DMS79 (cell line): ENCODE data around the gene GABRB3.

ENCODE experiments used
- DNase-seq: peaks from one replicate; lab custom pipeline; 2025; lab: John Stamatoyannopoulos, UW

Gene GABRB3

GRCh38 chr15:26676115-26676514 lies 96.8 kb downstream of the GABRB3 start:
- DNase-seq: no peak

DNA sequence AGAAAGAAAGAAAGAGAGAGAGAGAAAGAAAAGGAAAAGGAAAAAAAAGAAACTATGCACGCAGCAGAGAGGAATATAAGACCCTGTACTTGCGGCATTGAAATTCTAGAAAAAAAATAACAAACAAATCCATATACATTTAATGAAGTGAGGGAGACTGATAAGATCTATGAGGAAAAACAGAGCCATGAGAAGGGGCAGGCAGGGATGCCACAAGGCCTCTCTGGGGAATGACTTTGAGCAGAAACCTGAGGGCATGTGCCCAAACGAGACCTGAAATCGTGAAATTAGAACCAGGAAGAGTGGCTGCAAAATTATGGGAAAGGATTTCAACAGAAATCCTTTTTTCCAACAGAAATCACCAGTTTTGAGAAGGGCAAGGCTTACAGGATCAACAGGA lies 98.4 kb downstream of the GABRB3 start:
- no peak for DNase-seq

DNA sequence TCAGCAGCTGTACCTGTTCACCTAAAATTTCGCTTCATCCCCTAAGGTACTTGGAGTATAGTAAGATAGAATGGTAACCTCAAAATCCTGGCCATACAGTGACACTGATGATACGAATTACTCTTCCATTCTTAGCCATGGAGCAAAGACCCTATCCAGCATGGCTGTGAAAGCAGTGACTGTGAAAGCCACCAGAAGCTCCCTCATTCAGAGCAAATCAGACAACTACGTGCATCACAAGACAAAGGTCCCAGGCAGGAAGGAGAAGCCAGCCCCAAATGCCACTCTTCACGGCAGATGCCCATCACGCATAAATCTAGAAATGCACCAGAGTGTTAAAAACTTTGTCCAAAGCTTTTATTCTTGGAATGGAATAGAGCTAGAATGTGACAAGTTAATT lies 99.4 kb downstream of the GABRB3 start:
- DNase-seq: no peak

DNA sequence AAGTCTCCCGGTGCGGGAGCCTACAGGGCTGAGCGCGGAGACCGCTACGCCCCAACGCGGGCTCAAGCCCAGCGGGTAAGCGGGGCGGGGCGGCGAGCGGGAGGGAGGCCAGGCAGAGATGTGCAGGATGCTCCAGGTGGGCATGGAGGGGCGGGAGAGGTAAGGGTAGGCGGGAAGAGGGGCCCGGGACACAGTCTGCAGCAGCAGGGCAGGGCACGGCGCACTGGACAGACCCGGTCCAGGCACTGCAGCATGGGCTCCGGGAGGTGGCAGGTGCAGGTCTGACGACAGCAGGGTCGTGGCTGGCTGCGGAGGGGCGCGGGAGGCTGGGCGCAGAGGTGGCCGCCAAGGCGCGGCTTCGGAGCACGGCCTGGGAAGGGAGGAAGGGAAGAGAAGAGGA lies 102.8 kb downstream of the GABRB3 start:
- no peak for DNase-seq

DNA sequence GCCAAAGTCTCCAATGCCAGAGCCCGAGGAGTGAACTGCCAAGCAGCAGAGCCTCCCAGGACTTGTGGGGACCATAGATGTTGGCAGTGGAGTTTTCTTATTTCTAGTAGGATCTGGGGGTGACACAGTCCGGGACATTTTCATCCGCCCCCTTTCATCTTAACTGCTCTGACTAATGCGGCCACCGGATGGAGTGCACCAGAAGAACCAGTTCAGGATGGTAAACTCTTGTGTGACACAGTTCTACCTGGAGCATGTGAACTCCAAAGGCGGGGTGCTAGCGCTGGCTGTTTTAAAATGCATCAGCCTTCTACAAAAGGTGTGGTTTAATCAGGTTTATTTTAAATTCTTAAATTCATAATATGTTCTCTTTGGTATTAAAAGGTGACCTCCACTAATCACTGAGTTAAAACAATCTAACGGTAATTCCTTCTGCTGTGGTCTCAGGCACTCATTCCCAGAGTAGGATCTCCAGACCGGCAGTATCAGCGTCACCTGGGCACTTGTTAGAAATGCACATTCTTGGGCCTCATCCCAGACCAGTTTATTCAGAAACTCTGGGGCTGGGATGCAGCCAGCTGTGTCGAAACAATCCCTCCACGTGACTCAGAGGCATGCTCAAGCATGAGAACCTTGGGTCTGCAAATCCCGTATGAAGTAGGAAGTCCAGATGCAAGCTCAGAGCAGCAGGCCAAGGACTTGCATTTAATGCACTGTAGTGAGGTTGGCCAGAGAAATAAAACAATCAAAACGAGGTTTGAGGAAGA lies 105.5 kb downstream of the GABRB3 start:
- DNase-seq: peak; percentile 58

GRCh38 chr15:26665957-26666791 lies 106.7 kb downstream of the GABRB3 start:
- peak; percentile 78 for DNase-seq

DNA sequence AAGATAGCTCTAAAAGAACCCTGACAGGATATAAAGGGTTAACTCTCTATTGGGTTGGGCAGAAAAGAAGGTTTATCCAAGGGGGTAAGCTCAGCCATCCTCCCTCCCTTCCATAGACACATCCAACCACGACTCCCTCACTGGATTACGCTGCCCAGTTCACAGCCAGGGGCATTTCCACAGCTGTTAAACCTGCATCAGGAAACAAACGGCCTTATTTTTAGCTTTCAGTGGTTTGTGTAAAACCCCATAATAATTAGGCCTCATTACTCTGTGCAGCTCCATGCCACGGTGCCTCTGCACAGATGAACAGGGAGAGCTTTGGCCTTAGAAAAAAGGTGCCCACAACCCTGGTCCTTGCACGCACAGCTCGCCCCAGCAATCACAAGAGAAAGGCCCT lies 110.6 kb downstream of the GABRB3 start:
- no peak for DNase-seq

DNA sequence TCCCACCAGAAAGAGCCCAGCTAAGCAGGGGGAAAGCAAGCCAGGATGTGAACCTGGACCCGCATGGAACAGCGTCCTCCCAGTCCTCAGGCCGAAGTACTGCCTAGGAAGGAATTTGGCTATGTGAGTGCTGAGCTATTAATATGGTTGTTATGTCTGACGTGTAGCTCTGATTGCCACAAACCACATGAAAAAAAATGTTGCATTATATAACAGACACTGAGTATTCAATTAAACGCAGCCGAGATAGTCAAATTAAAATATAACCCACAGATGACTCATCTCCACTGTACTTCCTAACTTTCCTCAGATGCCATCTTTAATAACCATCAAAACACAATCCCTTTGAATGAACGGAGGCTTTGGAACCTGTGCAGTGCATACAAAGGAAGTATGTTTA lies 111.1 kb downstream of the GABRB3 start:
- no peak for DNase-seq

DNA sequence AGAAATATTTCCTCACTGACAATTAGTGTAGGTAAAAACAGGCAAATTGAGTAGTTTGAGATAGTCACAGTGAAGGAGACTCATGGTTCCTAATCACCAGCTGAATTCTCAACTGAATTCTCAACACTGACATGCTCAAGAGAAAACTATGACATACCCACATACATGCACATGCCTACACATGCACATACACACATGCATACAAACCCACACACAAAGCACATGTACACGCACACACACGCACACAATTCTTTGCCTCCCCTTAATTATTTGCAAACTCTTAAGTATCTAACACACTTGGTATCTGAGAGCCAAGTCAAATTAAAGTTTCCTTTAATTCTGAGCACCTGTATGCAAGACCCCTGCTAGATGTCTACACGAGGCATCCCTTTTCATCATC lies 111.8 kb downstream of the GABRB3 start:
- no peak for DNase-seq

GRCh38 chr15:26660241-26660640 lies 112.6 kb downstream of the GABRB3 start:
- DNase-seq: no peak

DNA sequence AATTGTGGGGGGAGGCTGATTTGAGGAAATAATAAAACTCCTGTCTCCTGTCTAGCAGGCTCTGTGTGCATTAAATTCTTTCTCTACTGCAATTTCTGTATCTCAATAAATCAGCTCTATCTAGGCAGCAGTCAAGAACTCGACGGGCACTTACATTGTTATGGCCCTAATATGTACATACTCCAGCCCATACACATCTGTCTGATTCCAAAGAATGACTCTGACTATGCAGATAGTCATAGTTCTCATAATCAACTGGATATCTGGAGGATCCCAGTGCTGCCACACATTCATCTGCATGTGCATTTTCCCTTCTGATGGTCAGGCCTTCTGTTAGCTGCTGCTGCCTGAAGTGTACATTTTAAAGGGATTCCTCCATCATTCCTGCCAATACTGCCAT lies 114.6 kb downstream of the GABRB3 start:
- no peak for DNase-seq

- no peak for DNase-seq
Measured at GRCh38 chr15:26656080-26656479, 116.8 kb downstream of the GABRB3 start.

- DNase-seq: no peak
Measured at GRCh38 chr15:26651909-26652308, 121.0 kb downstream of the GABRB3 start.

- no peak for DNase-seq
Measured at GRCh38 chr15:26648676-26649075, 124.2 kb downstream of the GABRB3 start.

- DNase-seq: no peak
Measured at GRCh38 chr15:26644948-26645347, 127.9 kb downstream of the GABRB3 start.

DNA sequence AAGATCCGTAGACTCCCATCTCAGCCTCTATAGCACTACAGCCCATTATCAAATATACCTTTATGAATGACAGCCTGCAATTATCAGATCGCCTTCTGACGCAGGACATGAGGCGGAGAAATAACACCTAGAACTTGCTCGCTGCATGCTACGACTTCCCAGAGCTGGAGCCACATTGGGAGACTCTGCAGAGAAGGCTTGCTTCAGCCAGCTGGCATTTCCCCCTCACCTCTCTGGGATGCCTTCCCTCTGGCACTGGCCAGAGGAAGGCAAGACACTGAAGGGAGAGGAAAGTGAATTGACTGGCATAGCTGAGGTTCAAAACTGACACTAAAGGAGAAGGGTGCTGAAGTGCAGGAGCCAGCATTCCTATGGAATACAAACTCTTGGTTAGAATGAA lies 131.7 kb downstream of the GABRB3 start:
- no peak for DNase-seq

- DNase-seq: no peak
Measured at GRCh38 chr15:26640601-26641000, 132.3 kb downstream of the GABRB3 start.

GRCh38 chr15:26639966-26640365 lies 132.9 kb downstream of the GABRB3 start:
- no peak for DNase-seq

DNA sequence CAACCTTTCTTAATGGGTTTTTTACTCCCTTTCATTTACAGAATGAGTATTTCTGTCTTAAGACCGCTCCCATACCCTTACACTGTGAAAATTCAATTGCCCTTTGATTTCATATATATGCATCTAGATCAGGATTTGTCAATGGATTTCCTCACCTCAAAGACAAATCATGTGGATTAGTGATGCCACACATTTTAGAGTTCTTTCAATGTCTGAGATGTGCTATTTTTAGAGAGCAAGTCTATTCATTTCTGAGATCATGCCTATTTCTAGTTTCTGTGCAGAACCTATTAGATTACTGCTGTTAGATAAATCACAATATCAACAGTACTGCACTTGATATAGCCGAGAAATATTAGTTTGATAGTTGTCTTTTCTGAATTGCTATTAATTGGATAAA lies 137.3 kb downstream of the GABRB3 start:
- no peak for DNase-seq

GRCh38 chr15:26635105-26635504 lies 137.8 kb downstream of the GABRB3 start:
- no peak for DNase-seq

- DNase-seq: no peak
Measured at GRCh38 chr15:26634319-26634718, 138.5 kb downstream of the GABRB3 start.

- DNase-seq: no peak
Measured at GRCh38 chr15:26632500-26632899, 140.4 kb downstream of the GABRB3 start.

- no peak for DNase-seq
Measured at GRCh38 chr15:26631894-26632293, 141.0 kb downstream of the GABRB3 start.
